Activated T-cell treated with anti-CD3 and anti-CD28 coated beads for 48 hours (primary cell): ENCODE results near the gene NR1H2.
A peak's percentile ranks its signal among the peaks of the same experiment; 100 is the strongest.
"Not testable (repeated sequence)": the region's sequence is repeated elsewhere in the genome, so short reads cannot be mapped to it uniquely, and the experiment has no call there.

Experiments used
- DNase-seq: peaks from one replicate; pipeline ENCODE4 v3.0.0-alpha.2; 2020; ENCODE audit warnings: low read depth

NR1H2 gene

GRCh38 chr19:50378169-50378862, 2.1 kb downstream of the NR1H2 start:
- DNase-seq, result no peak

- no peak for DNase-seq
Observed at GRCh38 chr19:50378863-50379236, 2.6 kb downstream of the NR1H2 start.

- DNase-seq, result no peak
Observed at GRCh38 chr19:50379602-50380001, 3.3 kb downstream of the NR1H2 start.

- no peak for DNase-seq
Observed at GRCh38 chr19:50380137-50380536, 3.9 kb downstream of the NR1H2 start.

- no peak for DNase-seq
Observed at GRCh38 chr19:50380751-50381151, 4.5 kb downstream of the NR1H2 start.

- no peak for DNase-seq
Observed at GRCh38 chr19:50381881-50382729, 5.8 kb downstream of the NR1H2 start.

- DNase-seq, result no peak
Observed at GRCh38 chr19:50383001-50383851, 7.0 kb downstream of the NR1H2 start.

- DNase-seq, result peak; percentile 99
Observed at GRCh38 chr19:50383852-50384684, 7.8 kb downstream of the NR1H2 start, which contains the start of gene POLD1. TSS of gene POLD1 (plus strand) at chr19:50384347. CDS start at chr19:50398852, 14,505 bp downstream.

- no peak for DNase-seq
Observed at GRCh38 chr19:50384685-50385535, 8.7 kb downstream of the NR1H2 start.

- no peak for DNase-seq
Observed at GRCh38 chr19:50387176-50387867, 11.1 kb downstream of the NR1H2 start.

GRCh38 chr19:50387868-50388245, 11.6 kb downstream of the NR1H2 start:
- no peak for DNase-seq

GRCh38 chr19:50390295-50390694, 14.0 kb downstream of the NR1H2 start:
- not testable (repeated sequence) for DNase-seq

GRCh38 chr19:50390952-50391351, 14.7 kb downstream of the NR1H2 start:
- DNase-seq, result not testable (repeated sequence)

GRCh38 chr19:50392759-50393158, 16.5 kb downstream of the NR1H2 start:
- no peak for DNase-seq

GRCh38 chr19:50393589-50393988, 17.3 kb downstream of the NR1H2 start:
- no peak for DNase-seq

GRCh38 chr19:50394017-50394416, 17.8 kb downstream of the NR1H2 start:
- DNase-seq, result no peak

- DNase-seq, result no peak
Observed at GRCh38 chr19:50398675-50399367, 22.6 kb downstream of the NR1H2 start.

GRCh38 chr19:50399368-50399745, 23.1 kb downstream of the NR1H2 start:
- no peak for DNase-seq
